ENCODE measurements around the gene SPRYD7.

SPRYD7 gene

DNA sequence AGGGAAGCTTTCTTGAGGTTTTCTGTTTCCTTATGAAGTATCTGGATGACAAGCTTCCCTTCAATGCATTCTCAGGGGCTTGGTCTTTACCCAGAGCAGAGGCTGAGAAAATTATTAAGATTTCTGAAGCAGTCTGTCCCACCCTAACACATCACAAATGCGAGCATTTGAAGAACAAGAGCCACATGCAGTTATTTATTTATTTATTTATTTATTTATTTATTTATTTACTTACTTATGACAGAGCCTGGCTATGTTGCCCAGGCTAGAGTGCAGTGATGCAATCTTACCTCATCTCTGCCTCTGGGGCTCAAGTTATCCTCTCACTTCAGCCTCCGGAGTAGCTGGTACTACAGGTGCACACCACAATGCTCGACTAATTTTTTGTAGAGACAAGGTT lies 38.4 kb downstream of the SPRYD7 start (continued):
- TF ChIP-seq, protein P1, sequence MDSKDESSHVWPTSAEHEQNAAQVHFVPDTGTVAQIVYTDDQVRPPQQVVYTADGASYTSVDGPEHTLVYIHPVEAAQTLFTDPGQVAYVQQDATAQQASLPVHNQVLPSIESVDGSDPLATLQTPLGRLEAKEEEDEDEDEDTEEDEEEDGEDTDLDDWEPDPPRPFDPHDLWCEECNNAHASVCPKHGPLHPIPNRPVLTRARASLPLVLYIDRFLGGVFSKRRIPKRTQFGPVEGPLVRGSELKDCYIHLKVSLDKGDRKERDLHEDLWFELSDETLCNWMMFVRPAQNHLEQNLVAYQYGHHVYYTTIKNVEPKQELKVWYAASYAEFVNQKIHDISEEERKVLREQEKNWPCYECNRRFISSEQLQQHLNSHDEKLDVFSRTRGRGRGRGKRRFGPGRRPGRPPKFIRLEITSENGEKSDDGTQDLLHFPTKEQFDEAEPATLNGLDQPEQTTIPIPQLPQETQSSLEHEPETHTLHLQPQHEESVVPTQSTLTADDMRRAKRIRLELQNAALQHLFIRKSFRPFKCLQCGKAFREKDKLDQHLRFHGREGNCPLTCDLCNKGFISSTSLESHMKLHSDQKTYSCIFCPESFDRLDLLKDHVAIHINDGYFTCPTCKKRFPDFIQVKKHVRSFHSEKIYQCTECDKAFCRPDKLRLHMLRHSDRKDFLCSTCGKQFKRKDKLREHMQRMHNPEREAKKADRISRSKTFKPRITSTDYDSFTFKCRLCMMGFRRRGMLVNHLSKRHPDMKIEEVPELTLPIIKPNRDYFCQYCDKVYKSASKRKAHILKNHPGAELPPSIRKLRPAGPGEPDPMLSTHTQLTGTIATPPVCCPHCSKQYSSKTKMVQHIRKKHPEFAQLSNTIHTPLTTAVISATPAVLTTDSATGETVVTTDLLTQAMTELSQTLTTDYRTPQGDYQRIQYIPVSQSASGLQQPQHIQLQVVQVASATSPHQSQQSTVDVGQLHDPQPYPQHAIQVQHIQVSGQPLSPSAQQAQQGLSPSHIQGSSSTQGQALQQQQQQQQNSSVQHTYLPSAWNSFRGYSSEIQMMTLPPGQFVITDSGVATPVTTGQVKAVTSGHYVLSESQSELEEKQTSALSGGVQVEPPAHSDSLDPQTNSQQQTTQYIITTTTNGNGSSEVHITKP (tag by site-specific recombination; IDR thresholded peaks at IDR 0.05), result no peak
- TF ChIP-seq KLF8 (tag by site-specific recombination; IDR thresholded peaks at IDR 0.05) (no peak), ZNF677 (tag by site-specific recombination; IDR thresholded peaks at IDR 0.05) (no peak), ZNF2 (tag by site-specific recombination; IDR thresholded peaks at IDR 0.05) (no peak), ZNF561 (tag by site-specific recombination; IDR thresholded peaks at IDR 0.05; ENCODE audit: borderline replicate concordance) (no peak), ZNF626 (tag by site-specific recombination; IDR thresholded peaks at IDR 0.05) (no peak), OVOL3 (tag by site-specific recombination; IDR thresholded peaks at IDR 0.05) (no peak), ZNF112 (tag by site-specific recombination; IDR thresholded peaks at IDR 0.05) (no peak), ZNF202 (tag by site-specific recombination; IDR thresholded peaks at IDR 0.05; ENCODE audit: borderline replicate concordance) (peak; percentile 48; the same call in 1 of the 2 replicates), ZBTB17 (tag by site-specific recombination; IDR thresholded peaks at IDR 0.05) (no peak), KLF16 (tag by site-specific recombination; IDR thresholded peaks at IDR 0.05) (no peak), ZNF214 (tag by site-specific recombination; IDR thresholded peaks at IDR 0.05; ENCODE audit: borderline replicate concordance) (no peak; the same call in 1 of the 2 replicates), ZNF132 (tag by site-specific recombination; IDR thresholded peaks at IDR 0.05; ENCODE audit: borderline replicate concordance) (no peak), ZNF473 (tag by site-specific recombination; IDR thresholded peaks at IDR 0.05) (no peak), KLF7 (tag by site-specific recombination; IDR thresholded peaks at IDR 0.05; ENCODE audit: borderline replicate concordance) (no peak), ZNF670 (tag by site-specific recombination; IDR thresholded peaks at IDR 0.05; ENCODE audit: low read depth) (no peak), MZF1 (tag by site-specific recombination; IDR thresholded peaks at IDR 0.05; ENCODE audit: borderline replicate concordance) (no peak; the same call in 1 of the 2 replicates), ZNF155 (tag by site-specific recombination; IDR thresholded peaks at IDR 0.05) (no peak), ZNF335 (tag by site-specific recombination; conservative IDR thresholded peaks at IDR 0.05) (no peak), ZNF140 (tag by site-specific recombination; IDR thresholded peaks at IDR 0.05) (peak; percentile 52), KLF9 (tag by site-specific recombination; IDR thresholded peaks at IDR 0.05; ENCODE audit: low read depth) (no peak), ZNF776 (tag by site-specific recombination; IDR thresholded peaks at IDR 0.05; ENCODE audit: borderline replicate concordance) (no peak), ZNF223 (tag by site-specific recombination; IDR thresholded peaks at IDR 0.05) (0 out of 2 replicates have a peak, but pooled peaks have one; percentile 27)
- TF ChIP-seq, protein P2, sequence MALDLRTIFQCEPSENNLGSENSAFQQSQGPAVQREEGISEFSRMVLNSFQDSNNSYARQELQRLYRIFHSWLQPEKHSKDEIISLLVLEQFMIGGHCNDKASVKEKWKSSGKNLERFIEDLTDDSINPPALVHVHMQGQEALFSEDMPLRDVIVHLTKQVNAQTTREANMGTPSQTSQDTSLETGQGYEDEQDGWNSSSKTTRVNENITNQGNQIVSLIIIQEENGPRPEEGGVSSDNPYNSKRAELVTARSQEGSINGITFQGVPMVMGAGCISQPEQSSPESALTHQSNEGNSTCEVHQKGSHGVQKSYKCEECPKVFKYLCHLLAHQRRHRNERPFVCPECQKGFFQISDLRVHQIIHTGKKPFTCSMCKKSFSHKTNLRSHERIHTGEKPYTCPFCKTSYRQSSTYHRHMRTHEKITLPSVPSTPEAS (tag by site-specific recombination; IDR thresholded peaks at IDR 0.05), result no peak
- TF ChIP-seq, protein P3, sequence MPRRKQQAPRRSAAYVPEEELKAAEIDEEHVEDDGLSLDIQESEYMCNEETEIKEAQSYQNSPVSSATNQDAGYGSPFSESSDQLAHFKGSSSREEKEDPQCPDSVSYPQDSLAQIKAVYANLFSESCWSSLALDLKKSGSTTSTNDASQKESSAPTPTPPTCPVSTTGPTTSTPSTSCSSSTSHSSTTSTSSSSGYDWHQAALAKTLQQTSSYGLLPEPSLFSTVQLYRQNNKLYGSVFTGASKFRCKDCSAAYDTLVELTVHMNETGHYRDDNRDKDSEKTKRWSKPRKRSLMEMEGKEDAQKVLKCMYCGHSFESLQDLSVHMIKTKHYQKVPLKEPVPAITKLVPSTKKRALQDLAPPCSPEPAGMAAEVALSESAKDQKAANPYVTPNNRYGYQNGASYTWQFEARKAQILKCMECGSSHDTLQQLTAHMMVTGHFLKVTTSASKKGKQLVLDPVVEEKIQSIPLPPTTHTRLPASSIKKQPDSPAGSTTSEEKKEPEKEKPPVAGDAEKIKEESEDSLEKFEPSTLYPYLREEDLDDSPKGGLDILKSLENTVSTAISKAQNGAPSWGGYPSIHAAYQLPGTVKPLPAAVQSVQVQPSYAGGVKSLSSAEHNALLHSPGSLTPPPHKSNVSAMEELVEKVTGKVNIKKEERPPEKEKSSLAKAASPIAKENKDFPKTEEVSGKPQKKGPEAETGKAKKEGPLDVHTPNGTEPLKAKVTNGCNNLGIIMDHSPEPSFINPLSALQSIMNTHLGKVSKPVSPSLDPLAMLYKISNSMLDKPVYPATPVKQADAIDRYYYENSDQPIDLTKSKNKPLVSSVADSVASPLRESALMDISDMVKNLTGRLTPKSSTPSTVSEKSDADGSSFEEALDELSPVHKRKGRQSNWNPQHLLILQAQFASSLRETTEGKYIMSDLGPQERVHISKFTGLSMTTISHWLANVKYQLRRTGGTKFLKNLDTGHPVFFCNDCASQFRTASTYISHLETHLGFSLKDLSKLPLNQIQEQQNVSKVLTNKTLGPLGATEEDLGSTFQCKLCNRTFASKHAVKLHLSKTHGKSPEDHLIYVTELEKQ (tag by site-specific recombination; IDR thresholded peaks at IDR 0.05; ENCODE audit: borderline replicate concordance), result no peak; the same call in 1 of the 2 replicates
- TF ChIP-seq, protein P4, sequence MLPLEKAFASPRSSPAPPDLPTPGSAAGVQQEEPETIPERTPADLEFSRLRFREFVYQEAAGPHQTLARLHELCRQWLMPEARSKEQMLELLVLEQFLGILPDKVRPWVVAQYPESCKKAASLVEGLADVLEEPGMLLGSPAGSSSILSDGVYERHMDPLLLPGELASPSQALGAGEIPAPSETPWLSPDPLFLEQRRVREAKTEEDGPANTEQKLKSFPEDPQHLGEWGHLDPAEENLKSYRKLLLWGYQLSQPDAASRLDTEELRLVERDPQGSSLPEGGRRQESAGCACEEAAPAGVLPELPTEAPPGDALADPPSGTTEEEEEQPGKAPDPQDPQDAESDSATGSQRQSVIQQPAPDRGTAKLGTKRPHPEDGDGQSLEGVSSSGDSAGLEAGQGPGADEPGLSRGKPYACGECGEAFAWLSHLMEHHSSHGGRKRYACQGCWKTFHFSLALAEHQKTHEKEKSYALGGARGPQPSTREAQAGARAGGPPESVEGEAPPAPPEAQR (tag by site-specific recombination; IDR thresholded peaks at IDR 0.05), result no peak
- TF ChIP-seq, protein P5, sequence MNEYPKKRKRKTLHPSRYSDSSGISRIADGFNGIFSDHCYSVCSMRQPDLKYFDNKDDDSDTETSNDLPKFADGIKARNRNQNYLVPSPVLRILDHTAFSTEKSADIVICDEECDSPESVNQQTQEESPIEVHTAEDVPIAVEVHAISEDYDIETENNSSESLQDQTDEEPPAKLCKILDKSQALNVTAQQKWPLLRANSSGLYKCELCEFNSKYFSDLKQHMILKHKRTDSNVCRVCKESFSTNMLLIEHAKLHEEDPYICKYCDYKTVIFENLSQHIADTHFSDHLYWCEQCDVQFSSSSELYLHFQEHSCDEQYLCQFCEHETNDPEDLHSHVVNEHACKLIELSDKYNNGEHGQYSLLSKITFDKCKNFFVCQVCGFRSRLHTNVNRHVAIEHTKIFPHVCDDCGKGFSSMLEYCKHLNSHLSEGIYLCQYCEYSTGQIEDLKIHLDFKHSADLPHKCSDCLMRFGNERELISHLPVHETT (tag by site-specific recombination; IDR thresholded peaks at IDR 0.05), result no peak
- TF ChIP-seq, protein P6, sequence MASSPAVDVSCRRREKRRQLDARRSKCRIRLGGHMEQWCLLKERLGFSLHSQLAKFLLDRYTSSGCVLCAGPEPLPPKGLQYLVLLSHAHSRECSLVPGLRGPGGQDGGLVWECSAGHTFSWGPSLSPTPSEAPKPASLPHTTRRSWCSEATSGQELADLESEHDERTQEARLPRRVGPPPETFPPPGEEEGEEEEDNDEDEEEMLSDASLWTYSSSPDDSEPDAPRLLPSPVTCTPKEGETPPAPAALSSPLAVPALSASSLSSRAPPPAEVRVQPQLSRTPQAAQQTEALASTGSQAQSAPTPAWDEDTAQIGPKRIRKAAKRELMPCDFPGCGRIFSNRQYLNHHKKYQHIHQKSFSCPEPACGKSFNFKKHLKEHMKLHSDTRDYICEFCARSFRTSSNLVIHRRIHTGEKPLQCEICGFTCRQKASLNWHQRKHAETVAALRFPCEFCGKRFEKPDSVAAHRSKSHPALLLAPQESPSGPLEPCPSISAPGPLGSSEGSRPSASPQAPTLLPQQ (tag by site-specific recombination; IDR thresholded peaks at IDR 0.05), result no peak
